Right lobe of liver (tissue), 4 donors: ENCODE results near the gene BICC1.

Source experiments
- CTCF ChIP-seq, 4 donors: fragments of 200-600 bp in 3 of 4; fragments of 450-650 bp in 1 of 4; IDR thresholded peaks; one replicate each; pipeline versions ENCODE4 v1.5.1 to v1.8.0; 2016 to 2022; ENCODE audit warnings: antibody characterized with exemption in 4 of 4, mild to moderate bottlenecking in 2 of 4
- POLR2A ChIP-seq: fragments of 450-650 bp; IDR thresholded peaks from one replicate; pipeline ENCODE4 v1.6.1; 2017; ENCODE audit warnings: antibody characterized with exemption, mild to moderate bottlenecking
- donor health status: DM: no; HTN: no; CAD: no.
- donor health status: DM: no; HTN: no; CAD: no.
- donor health status: DM: no; HTN: yes; CAD: no.

GRCh38 chr10:58821752-58822056 is 309.0 kb downstream of the BICC1 start:
- no peak for TF ChIP-seq CTCF (IDR thresholded peaks at IDR 0.05)
- TF ChIP-seq POLR2A, result no peak
